HG02884 (cell line): ENCODE results near the gene RYR2.

ENCODE experiments used
- ATAC-seq: cut with Tn5 transposase; IDR thresholded peaks from one replicate; pipeline ENCODE4 v1.9.1; 2021; ENCODE audit warnings: mild to moderate bottlenecking, moderate library complexity; ENCODE audit not compliant: unreplicated experiment

RYR2 gene

GRCh38 chr1:237416924-237417655 lies 375.1 kb downstream of the RYR2 start:
- ATAC-seq = no peak

- no peak for ATAC-seq
Measured at GRCh38 chr1:237428809-237429208, 386.8 kb downstream of the RYR2 start.

DNA sequence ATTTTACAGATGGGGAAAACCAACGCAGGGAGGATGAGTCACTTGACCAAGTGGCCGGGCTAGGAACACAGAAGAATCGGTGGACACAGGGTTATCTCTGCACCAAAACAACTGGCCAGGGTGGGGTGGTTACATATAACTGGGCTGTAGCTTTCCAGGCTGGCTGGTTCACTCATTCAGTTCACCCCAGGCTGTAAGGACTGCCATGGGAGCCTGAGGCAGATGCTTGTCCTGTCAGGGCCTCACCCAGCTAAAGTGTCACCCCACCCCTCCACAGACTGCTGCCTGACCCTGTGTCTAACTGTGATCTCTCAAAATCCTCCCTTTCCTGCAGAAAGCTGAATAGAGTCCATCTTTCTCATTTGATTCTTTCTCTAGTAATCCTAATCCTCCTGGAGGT lies 387.3 kb downstream of the RYR2 start:
- ATAC-seq = no peak

GRCh38 chr1:237431448-237431847 lies 389.5 kb downstream of the RYR2 start:
- ATAC-seq = no peak

DNA sequence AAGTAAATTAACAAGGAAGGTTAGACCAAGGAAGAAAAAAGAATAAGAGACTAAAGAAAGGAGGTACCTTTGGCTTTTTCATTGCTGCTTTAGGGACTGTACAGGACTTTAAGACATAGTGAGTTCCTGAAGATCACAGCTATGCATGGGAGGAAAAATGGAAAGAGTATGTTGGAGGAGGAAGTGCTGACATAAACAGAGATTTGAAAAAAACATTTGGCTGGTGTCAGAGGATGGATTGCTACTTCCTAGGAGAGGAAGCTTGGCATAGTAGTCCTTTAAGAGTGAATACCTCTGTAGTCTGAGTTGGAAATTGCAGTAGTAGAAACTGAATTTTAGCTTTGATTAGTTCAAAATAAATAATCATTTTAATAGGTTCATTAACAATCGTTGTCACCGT lies 398.4 kb downstream of the RYR2 start:
- ATAC-seq = no peak

GRCh38 chr1:237444120-237444790 lies 402.3 kb downstream of the RYR2 start:
- no peak for ATAC-seq

GRCh38 chr1:237448042-237448441 lies 406.1 kb downstream of the RYR2 start:
- no peak for ATAC-seq

GRCh38 chr1:237457573-237457972 lies 415.6 kb downstream of the RYR2 start:
- ATAC-seq = no peak

DNA sequence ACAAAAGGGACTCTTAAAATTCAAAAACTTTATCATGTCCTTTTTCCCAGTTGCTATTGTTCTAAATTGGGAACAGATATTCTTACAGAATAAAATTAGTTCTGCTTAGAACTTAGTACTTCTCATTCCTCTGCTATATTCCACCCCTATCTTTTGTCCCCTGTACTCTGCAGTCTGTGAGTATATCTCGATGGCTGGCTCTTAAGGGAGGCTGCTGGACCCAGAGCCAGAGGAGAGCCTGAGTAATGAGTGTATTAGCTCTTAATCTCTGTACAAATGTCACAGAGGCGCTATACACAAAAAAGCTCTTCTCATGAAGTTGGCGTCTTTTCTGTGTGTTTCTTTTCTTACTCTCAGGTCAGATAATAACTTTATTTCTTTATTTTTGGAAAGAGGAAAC lies 425.3 kb downstream of the RYR2 start:
- ATAC-seq = no peak

- ATAC-seq = no peak
Measured at GRCh38 chr1:237470712-237471338, 428.8 kb downstream of the RYR2 start.

DNA sequence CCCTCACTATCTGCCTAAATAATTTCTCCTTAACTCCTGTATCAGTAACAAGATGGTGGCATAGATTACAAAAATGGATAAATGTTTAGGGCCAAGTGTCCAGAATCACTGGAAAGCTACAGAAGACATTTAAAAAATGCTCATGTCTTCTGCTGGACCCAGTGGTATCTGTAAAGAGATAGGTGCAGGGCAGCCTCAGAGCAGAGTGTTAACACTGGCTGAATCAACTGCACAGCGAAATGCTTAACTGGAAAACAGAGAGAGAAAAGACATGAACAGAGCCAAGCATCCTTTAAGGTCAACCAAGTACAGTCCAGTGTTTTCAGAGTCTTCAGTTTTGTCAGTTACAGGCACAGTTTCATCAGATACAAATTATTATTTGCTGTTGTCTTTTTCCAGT lies 429.4 kb downstream of the RYR2 start:
- ATAC-seq = no peak

- no peak for ATAC-seq
Measured at GRCh38 chr1:237471956-237472355, 430.0 kb downstream of the RYR2 start.

GRCh38 chr1:237473854-237474253 lies 431.9 kb downstream of the RYR2 start:
- ATAC-seq = no peak

DNA sequence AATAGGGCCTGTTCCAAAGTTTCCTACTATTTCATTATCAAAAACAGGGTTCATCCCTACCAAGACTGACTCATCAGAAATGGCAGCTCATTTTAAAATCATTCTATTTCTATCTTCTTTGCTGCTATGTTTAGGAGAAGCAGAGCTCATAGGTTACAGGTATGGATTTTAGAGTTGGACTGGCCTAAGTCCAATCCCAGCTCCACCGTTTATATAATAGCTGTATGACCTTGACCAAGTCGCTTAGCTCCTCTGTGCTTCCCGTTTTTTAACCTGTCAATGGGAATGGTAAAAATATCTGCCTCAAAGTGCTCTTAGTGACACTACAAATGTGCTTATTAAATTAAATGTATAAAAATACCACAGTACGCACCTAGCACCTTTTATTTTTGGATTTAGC lies 436.1 kb downstream of the RYR2 start:
- no peak for ATAC-seq

GRCh38 chr1:237478842-237479241 lies 436.9 kb downstream of the RYR2 start:
- ATAC-seq = no peak

GRCh38 chr1:237482777-237483176 lies 440.8 kb downstream of the RYR2 start:
- ATAC-seq = no peak

DNA sequence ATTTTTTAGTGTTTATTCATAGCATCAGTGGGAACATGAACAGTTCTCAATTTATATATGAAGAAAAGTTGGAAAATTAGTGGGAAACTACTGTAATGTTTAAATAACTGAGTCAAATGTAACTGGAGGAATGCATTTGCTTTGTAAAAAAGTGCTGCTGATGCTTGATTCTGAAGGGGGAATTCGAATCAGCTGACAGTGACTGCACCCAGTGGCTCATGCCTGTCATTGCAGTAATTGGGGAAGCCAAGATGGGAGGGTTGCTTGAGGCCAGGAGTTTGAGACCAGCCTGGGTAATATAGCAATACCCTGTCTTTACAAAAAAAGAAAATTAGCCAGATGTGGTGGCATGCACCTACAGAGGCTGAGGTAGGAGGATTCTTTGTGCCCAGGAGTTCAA lies 450.4 kb downstream of the RYR2 start:
- no peak for ATAC-seq

- ATAC-seq = no peak
Measured at GRCh38 chr1:237500566-237500965, 458.6 kb downstream of the RYR2 start.

- no peak for ATAC-seq
Measured at GRCh38 chr1:237503292-237503691, 461.3 kb downstream of the RYR2 start.

- ATAC-seq = peak; percentile 85
Measured at GRCh38 chr1:237507005-237507404, 465.0 kb downstream of the RYR2 start.

DNA sequence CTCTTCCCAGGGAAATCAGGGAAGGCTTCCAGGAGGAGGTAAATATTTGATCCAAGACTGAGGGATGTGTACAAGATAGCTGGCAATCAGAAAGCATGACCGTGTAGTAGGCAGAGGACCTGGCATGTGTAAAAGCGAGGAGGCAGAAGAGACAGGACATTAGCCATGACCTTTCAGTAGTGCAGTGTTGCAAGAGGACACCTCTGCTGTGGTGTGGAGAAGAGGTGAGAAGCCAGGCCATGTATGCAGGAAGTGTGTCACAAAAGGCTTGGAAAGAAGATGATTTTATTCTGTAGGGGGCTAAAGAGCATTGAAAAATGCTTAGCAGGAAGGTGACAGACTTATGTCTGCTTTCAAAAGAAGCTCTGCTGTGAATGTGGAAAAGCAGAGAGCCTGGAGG lies 467.8 kb downstream of the RYR2 start:
- ATAC-seq = no peak

DNA sequence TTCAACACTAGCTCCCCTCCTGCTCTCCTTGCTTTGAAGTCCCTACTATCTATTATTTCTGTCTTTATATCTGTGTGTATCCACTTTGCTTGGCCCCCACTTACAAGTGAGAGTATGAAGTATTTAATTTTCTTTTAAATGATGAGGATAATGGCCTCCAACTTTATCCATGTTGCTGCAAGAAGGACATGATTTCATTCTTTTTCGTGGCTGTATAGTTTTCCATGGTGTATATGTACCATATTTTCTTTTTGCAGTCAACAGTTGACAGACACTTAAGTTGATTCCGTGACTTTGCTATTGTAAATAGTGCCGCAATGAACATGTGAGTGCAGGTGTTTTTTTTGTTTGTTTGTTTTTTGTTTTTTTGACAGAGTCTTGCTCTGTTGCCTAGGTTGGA lies 483.1 kb downstream of the RYR2 start:
- no peak for ATAC-seq
